Measurements from ENCODE around the gene ATP10D.

DNA sequence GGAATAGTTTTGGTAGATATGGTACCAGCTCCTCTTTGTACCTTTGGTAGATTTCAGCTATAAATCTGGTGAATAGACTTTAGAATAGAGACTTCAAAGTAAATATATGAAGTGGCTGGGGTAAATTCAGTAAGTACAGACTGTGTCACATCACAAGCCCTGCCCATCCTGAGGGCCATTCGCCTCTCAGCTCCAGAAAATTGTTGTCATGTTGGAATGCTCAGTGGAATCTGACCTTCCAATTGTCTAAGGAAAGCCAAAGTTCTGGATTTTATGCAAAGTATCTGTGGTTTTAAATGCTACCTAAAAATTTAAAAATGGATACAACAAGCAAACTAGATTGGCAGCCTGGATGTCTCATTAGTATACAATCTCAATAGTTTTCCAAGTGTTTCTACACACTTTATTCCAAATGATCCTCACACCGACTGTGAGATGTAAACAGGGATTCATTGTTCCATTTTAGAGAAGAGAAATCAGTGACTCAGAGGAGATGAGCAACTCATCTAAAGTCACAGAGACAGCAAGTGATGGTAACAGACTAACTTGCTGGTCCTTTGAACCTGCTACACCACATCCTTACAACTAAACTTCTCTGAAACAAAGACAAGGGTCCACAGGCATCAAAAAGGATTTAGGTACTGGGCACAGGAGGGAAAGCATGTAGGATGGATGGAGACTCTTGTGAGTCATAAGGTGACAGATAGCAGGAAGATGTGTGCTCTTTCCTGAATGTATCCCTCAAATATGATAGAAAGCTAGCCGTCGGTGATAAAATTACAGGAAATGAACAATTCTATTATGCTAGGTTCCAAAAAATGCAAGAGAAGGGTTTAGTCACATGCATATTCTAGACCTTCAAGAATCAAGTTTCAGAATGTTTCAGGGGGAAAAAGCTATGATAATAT, 127.3 kb downstream of the ATP10D start:
- TF ChIP-seq, protein P1, sequence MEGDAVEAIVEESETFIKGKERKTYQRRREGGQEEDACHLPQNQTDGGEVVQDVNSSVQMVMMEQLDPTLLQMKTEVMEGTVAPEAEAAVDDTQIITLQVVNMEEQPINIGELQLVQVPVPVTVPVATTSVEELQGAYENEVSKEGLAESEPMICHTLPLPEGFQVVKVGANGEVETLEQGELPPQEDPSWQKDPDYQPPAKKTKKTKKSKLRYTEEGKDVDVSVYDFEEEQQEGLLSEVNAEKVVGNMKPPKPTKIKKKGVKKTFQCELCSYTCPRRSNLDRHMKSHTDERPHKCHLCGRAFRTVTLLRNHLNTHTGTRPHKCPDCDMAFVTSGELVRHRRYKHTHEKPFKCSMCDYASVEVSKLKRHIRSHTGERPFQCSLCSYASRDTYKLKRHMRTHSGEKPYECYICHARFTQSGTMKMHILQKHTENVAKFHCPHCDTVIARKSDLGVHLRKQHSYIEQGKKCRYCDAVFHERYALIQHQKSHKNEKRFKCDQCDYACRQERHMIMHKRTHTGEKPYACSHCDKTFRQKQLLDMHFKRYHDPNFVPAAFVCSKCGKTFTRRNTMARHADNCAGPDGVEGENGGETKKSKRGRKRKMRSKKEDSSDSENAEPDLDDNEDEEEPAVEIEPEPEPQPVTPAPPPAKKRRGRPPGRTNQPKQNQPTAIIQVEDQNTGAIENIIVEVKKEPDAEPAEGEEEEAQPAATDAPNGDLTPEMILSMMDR (conservative IDR thresholded peaks at IDR 0.05; ENCODE audit: low read length) = no peak
- TF ChIP-seq EZH2phosphoT487 (IDR thresholded peaks at IDR 0.05; ENCODE audit: borderline replicate concordance, low read depth, low read length) = no peak
